Omental fat pad (tissue), 4 donors: ENCODE results near the gene PFDN1. TPM values are rescaled to one million over a fixed set of nuclear protein-coding genes. Genes with fewer than 3 reads are reported as not detected.
A peak's percentile ranks its signal among the peaks of the same experiment; 100 is the strongest.

Experiments used
- ATAC-seq: fragments of 150-250 bp; one replicate; pipeline ENCODE4 v1.9.1; 2016; ENCODE audit warnings: mild to moderate bottlenecking, moderate library complexity; ENCODE audit not compliant: low FRiP score
- DNase-seq: peaks from one replicate; pipeline ENCODE4 v3.0.0-alpha.2; 2019; ENCODE audit warnings: low spot score
- total RNA-seq, 4 donors: library from RNA; depleted of rRNA; stranded (reverse); fragments of >200 nt; gene quantifications; one replicate each; pipeline ENCODE4 v1.1.0, GENCODE V29; 2016
- TF ChIP-seq, protein P1 (sequence below), 3 donors: fragments of 450-650 bp; IDR thresholded peaks; one replicate each; pipeline ENCODE4 v1.5.1; 2016 to 2017; ENCODE audit warnings: antibody characterized with exemption in 3 of 3, mild to moderate bottlenecking in 3 of 3, moderate library complexity in 2 of 3

Gene PFDN1
- total RNA-seq, 4 donors from 2014 or later, result 54.1 to 110 (median 88.6) TPM

DNA sequence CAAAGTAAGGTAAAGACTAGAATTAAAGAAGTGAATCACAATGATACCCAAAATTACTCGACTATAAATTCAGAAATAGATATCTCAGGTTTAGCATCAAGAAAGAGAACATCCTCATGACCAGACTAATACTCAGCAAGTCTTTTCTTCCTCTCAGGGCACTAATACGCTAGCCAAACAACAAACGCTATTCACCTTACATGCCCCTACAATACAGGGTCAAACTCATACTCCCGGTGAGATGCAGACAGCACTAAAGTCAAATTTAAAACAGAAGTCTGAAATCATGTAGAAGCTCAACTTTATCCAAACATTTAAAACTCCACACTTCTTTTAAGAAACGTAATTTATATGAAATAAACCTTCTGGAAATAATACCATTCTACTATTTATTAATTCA, 5.6 kb downstream of the PFDN1 start:
- ATAC-seq (no peak), DNase-seq (no peak)
- TF ChIP-seq, protein P1, sequence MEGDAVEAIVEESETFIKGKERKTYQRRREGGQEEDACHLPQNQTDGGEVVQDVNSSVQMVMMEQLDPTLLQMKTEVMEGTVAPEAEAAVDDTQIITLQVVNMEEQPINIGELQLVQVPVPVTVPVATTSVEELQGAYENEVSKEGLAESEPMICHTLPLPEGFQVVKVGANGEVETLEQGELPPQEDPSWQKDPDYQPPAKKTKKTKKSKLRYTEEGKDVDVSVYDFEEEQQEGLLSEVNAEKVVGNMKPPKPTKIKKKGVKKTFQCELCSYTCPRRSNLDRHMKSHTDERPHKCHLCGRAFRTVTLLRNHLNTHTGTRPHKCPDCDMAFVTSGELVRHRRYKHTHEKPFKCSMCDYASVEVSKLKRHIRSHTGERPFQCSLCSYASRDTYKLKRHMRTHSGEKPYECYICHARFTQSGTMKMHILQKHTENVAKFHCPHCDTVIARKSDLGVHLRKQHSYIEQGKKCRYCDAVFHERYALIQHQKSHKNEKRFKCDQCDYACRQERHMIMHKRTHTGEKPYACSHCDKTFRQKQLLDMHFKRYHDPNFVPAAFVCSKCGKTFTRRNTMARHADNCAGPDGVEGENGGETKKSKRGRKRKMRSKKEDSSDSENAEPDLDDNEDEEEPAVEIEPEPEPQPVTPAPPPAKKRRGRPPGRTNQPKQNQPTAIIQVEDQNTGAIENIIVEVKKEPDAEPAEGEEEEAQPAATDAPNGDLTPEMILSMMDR (IDR thresholded peaks at IDR 0.05), result no peak

DNA sequence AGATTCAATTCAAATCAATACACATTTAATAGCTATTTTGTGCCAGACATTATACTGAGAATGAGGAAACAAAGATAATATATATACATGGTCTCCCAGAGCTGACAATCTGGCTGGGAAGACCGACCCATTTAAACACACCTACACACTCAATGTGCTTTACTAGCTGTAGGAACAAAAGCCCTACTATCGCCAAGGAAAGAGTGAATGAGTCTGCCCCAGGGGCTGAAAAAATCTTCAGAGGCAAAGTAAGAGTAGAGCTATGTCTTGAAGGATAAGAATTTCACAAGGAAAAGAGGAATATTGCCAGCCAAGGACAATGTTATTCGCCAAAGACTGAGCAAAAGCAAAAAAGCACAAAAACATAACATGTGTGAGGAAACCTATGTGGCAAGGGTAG, 6.6 kb downstream of the PFDN1 start:
- no peak for DNase-seq
- TF ChIP-seq, protein P1 (IDR thresholded peaks at IDR 0.05), result no peak
- ATAC-seq, result no peak

DNA sequence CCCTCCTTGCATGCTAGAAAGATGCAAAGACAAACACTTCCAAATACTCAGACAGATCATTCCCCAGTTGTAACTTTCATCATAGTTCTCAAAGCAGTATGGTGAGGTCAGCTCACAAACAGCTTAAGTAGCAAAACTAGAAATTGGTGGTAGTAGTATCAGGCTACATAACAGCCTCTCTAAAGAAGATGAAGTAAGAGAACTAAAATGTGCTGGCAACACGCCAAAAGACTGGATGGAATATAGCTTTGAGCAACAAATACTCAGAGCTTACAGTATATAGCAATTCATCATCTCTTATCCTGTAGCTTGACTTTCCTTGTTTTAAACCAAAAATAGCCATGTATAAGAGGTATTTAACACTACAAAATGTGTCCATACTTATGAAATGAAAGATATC, 7.5 kb downstream of the PFDN1 start:
- DNase-seq (peak; percentile 46), ATAC-seq (peak; percentile 77)
- TF ChIP-seq, protein P1 (IDR thresholded peaks at IDR 0.05), result no peak

DNA sequence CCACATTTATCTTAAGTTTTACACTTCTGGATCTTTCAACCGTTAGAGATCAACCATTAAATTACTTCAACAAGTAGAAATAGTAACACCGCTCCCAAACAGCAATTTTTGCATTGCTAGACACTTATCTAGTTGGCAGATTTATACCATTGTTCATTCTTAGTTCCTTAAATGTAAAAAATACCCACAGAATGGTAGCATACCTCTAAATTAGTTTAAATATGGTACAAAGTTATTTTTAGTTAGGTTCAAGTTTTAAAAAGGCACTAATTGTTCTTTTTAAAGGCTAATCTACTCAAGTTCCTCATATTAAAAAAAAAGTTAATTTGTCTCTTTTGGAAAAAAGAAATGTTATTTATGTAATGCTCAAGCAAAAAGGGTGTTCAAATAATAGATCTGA, 8.1 kb downstream of the PFDN1 start:
- ATAC-seq (no peak), DNase-seq (no peak)
- TF ChIP-seq, protein P1 (IDR thresholded peaks at IDR 0.05), result no peak

DNA sequence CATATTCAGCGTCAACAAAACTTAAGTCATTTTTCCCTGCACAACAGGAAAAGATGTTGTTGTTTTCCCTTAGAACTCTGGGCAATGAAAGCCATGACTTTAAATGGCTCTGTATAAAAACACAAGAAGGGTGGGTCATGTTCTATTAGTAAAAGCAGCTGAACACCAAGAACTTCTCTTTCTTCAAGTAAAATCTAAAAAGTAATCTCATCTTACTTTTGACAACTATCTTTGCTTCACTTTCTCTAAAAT, 9.1 kb downstream of the PFDN1 start:
- ATAC-seq (no peak), DNase-seq (no peak)
- TF ChIP-seq, protein P1 (IDR thresholded peaks at IDR 0.05), result no peak

DNA sequence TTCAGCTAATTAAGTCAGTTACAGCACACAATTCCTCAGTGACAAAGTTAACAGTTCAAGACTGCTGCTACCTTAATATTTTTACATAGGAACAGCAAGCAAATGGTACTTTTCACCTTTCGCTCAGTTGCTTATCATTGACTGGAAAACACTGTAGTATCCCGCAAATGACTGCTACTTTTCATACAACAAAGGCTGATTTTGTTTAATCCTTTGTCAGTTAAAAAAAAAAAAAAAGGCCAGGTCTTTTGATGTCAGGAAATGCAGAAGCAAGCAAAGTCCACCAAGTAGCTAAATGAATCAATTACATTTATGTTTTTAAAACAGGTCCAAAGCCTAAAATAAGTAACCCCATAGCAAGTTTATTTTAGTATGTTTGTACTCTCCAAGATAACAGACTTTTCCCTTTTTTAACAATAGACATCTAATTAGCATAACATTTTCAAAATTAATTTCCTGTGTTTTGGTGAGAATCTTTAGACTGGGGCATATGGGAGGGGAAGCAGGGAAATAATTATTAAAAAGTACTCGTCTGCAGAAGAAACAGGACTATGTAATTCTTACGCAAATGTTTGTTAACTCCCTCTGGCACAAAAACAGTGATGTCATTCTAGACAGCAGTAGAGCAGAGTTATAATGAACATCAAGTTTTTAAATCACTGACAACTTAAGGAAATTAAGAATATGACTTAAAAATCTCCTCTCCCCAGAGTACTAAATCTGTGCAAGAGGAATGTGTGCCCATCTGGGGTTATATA, 9.6 kb downstream of the PFDN1 start:
- DNase-seq, result no peak
- TF ChIP-seq, protein P1 (IDR thresholded peaks at IDR 0.05), result no peak
- no peak for ATAC-seq

DNA sequence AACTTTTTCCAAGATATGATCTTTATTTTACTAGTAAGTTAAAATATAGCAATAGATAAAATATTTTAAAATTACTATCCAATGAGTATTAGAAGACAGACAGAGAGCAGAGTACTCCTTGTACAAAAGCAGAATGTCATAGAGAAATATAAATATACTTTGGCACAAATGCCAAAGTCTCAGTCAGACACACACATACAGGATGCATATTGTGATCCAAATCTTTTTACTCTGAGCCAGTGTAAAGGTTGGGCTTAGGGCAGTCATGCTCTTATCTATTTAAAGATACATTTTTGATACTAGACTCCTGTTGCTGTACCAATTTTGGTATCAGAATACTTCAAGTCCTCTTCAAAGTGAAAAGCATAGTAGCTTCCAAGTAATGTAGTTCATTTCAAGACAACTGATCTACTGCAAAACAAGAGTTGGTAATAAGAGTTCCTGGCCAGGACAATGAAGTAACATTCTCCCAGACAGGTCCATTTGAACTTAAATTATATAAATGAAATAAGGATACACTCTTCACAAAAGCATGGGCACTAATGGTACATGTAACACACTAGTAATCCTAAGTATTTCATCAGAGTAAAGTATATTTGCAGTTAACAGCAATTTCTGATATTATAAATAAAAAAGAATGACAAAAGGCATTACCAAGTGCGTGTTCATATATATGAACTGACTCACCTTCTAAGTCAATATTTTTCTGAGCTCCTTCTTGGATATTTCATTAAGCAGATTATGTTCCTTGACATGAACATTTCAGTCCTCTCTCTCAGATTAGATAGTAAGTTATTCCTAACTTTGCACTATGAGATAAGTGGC, 10.5 kb downstream of the PFDN1 start:
- no peak for DNase-seq
- no peak for ATAC-seq
- TF ChIP-seq, protein P1 (IDR thresholded peaks at IDR 0.05), result no peak
